SU-DHL-6 (cell line): ENCODE measurements around the gene ZNF541.

ENCODE experiments used
- EZH2phosphoT487 ChIP-seq: fragments of 200-600 bp; sonication (generic), shearing (Covaris generic); conservative IDR thresholded peaks from 2 replicates; pipeline ENCODE4 v1.6.1; 2018; ENCODE audit warnings: mild to moderate bottlenecking, antibody characterized with exemption, low read length, moderate library complexity, mixed read lengths
- TF ChIP-seq, protein P1 (sequence below): fragments of 200-600 bp; sonication (generic); IDR thresholded peaks from one replicate; pipeline ENCODE4 v1.5.1; 2017; ENCODE audit warnings: antibody characterized with exemption, mild to moderate bottlenecking, low read length, moderate library complexity; ENCODE audit not compliant: insufficient read depth, poor library complexity, severe bottlenecking

- TF ChIP-seq, protein P1, sequence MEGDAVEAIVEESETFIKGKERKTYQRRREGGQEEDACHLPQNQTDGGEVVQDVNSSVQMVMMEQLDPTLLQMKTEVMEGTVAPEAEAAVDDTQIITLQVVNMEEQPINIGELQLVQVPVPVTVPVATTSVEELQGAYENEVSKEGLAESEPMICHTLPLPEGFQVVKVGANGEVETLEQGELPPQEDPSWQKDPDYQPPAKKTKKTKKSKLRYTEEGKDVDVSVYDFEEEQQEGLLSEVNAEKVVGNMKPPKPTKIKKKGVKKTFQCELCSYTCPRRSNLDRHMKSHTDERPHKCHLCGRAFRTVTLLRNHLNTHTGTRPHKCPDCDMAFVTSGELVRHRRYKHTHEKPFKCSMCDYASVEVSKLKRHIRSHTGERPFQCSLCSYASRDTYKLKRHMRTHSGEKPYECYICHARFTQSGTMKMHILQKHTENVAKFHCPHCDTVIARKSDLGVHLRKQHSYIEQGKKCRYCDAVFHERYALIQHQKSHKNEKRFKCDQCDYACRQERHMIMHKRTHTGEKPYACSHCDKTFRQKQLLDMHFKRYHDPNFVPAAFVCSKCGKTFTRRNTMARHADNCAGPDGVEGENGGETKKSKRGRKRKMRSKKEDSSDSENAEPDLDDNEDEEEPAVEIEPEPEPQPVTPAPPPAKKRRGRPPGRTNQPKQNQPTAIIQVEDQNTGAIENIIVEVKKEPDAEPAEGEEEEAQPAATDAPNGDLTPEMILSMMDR, result no peak
- TF ChIP-seq EZH2phosphoT487, result no peak
These were observed 25.7 kb downstream of the ZNF541 start for GRCh38 chr19:47547199-47547598.
